ENCODE measurements around the gene PREB. TPM values are rescaled to one million over a fixed set of nuclear protein-coding genes. Genes with fewer than 3 reads are reported as not detected.
A peak's percentile ranks its signal among the peaks of the same experiment; 100 is the strongest.

Gene PREB
- total and polyA plus RNA-seq, 2 donors (not counting 3 experiments of a cell fraction or from before 2014, with no cell fraction given) = 47.2 to 73.3 TPM

DNA sequence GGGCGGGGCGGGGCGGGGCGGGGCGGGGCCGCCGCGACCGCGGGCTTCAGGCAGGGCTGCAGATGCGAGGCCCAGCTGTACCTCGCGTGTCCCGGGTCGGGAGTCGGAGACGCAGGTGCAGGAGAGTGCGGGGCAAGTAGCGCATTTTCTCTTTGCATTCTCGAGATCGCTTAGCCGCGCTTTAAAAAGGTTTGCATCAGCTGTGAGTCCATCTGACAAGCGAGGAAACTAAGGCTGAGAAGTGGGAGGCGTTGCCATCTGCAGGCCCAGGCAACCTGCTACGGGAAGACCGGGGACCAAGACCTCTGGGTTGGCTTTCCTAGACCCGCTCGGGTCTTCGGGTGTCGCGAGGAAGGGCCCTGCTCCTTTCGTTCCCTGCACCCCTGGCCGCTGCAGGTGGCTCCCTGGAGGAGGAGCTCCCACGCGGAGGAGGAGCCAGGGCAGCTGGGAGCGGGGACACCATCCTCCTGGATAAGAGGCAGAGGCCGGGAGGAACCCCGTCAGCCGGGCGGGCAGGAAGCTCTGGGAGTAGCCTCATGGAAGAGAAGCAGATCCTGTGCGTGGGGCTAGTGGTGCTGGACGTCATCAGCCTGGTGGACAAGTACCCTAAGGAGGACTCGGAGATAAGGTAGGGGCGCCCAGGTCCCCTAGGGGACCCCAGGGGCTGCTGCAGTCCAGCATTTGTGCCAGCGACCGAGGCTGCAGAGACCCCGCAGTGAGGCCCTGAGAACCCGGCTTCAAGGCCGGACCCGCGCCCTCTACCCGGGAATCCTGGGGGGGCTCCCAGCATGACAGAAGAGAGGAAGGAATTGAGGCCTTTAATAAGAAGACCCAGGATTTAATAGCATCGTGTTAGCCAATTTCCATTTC lies 47.5 kb downstream of the PREB start, which contains the start of gene KHK:
Gene KHK, plus strand, starts transcription at position 49 of the 870 bp plus-strand sequence. Its CDS starts 488 bp downstream, at position 537.
- no peak for TF ChIP-seq MYC (IDR thresholded peaks at IDR 0.05; ENCODE audit: low read depth, low read length)
- H3K9me3 ChIP-seq (replicated peaks; ENCODE audit: control insufficient read depth, insufficient read depth, low read length) = no peaks in the 10 kb centered on the region
- DNase-seq (ENCODE audit: low read depth, low spot score) (no peak), FAIRE-seq (peak; percentile 59)
- H3K4me1 ChIP-seq (ENCODE audit: control insufficient read depth, extremely low read depth, insufficient read depth, low read length) = peaks cover 5% of the 10 kb centered on the region
- ChIA-PET CTCF (interaction anchor here (0.7 to 6.0 kb wide), 16 partner anchors 9 to 241 kb away, joined by 3 to 39 read pairs (median 4); partner anchors contain the start of genes ABHD1, AGBL5, MPV17 and PREB), POLR2A (interaction anchor here (0.7 to 0.9 kb wide), 2 partner anchors 12 to 36 kb away, joined by 3 to 7 read pairs; partner anchors contain the start of gene AGBL5)
- H3K79me2 ChIP-seq (ENCODE audit: control insufficient read depth, insufficient read depth, low read length) = no peaks in the 10 kb centered on the region
- dilution Hi-C loops (cut with MboI; ENCODE audit: extremely low pct_ligation_motif_present, low sequenced_read_pairs) (no loop called here), intact Hi-C loops (cut with micrococcal nuclease) (loop anchor here (1.0 to 5.0 kb wide), 8 partner anchors 37 to 240 kb away; partner anchors contain the start of genes ATRAID, DPYSL5, PREB and SLC5A6)
- H3K36me3 ChIP-seq (ENCODE audit: control insufficient read depth in 2 of 2, extremely low read depth in 1 of 2, insufficient read depth in 2 of 2, low read length in 2 of 2) = no peaks in the 10 kb centered on the region
- peak within 1 kb of the TSS; percentile 98 for H2AFZ ChIP-seq (ENCODE audit: low read depth, low read length)
- peak within 1 kb of the TSS; percentile 69 for H3K9ac ChIP-seq (replicated peaks; ENCODE audit: extremely low read depth, insufficient read depth, low read length)
- peak within 1 kb of the TSS; percentile 55 to 73 (median 64) for H3K4me3 ChIP-seq (replicated peaks in 1 of 3; ENCODE audit: insufficient read depth in 1 of 3, low read depth in 1 of 3, low read length in 3 of 3)
- H3K27ac ChIP-seq (ENCODE audit: insufficient read depth, low read depth, low read length) = peak within 1 kb of the TSS; percentile 51
- H4K20me1 ChIP-seq (replicated peaks; ENCODE audit: control insufficient read depth, extremely low read depth, insufficient read depth, low read length) = no peaks in the 10 kb centered on the region
- H3K9me1 ChIP-seq (replicated peaks; ENCODE audit: control insufficient read depth, extremely low read depth, insufficient read depth, low read length) = no peaks in the 10 kb centered on the region
- peak within 1 kb of the TSS; percentile 95 for H3K4me2 ChIP-seq (ENCODE audit: insufficient read depth, low read length)
- H3K27me3 ChIP-seq (ENCODE audit: control insufficient read depth in 2 of 2, insufficient read depth in 2 of 2, low read length in 2 of 2) = no peaks in the 10 kb centered on the region
- no TSS peak for BruUV-seq (replicated peaks)

DNA sequence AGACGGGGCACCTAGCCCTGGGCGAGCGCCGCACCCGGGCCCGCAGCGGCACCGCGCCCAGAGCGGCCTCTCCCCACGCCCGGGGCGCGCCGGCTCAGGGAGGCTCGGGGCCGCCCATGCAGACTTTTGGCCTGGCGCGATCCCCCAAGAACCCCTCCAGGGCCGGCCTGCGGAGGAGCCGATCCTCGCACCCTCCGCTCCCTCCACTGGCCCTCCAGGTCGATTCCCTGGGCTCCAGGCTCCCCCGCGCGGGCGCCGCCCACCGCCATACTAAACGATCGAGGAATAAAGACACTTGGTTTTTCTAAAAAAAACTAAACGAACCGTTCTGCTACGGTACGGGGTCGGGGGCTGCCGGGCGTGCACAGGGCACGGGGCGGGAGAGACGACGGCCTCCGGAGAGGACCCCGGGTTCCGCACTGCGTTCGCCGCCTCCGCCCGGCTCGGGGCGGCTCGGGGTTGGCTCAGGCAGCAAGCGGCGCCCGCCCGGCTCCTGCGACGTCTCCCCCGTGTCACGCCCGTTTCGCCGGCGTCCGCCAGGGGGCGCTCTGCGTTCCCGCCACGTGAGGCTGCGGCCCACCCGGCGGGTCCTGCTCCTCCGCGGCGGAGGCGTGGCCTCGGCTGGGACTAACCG lies 48.2 kb downstream of the PREB start:
- Histone ChIP-seq H2AFZ (ENCODE audit: low read depth, low read length) (peak overlapping the region; percentile 88), H3K79me2 (ENCODE audit: control insufficient read depth, insufficient read depth, low read length) (no peaks in the 10 kb centered on the region), H3K27ac (ENCODE audit: insufficient read depth, low read depth, low read length) (peak overlapping the region; percentile 51), H3K4me2 (ENCODE audit: insufficient read depth, low read length) (peak overlapping the region; percentile 72), H3K9me1 (replicated peaks; ENCODE audit: control insufficient read depth, extremely low read depth, insufficient read depth, low read length) (no peaks in the 10 kb centered on the region), H4K20me1 (replicated peaks; ENCODE audit: control insufficient read depth, extremely low read depth, insufficient read depth, low read length) (no peaks in the 10 kb centered on the region), H3K27me3 (ENCODE audit: control insufficient read depth in 2 of 2, insufficient read depth in 2 of 2, low read length in 2 of 2) (no peaks in the 10 kb centered on the region), H3K36me3 (ENCODE audit: control insufficient read depth in 2 of 2, extremely low read depth in 1 of 2, insufficient read depth in 2 of 2, low read length in 2 of 2) (no peaks in the 10 kb centered on the region), H3K4me1 (ENCODE audit: control insufficient read depth, extremely low read depth, insufficient read depth, low read length) (peaks cover 12% of the 10 kb centered on the region), H3K9me3 (replicated peaks; ENCODE audit: control insufficient read depth, insufficient read depth, low read length) (no peaks in the 10 kb centered on the region), H3K4me3 (replicated peaks in 1 of 3; ENCODE audit: insufficient read depth in 1 of 3, low read depth in 1 of 3, low read length in 3 of 3) (peak overlapping the region; percentile 55 to 73 (median 64)), H3K9ac (replicated peaks; ENCODE audit: extremely low read depth, insufficient read depth, low read length) (peak overlapping the region; percentile 69)
- dilution Hi-C loops (cut with MboI; ENCODE audit: extremely low pct_ligation_motif_present, low sequenced_read_pairs) (no loop called here), intact Hi-C loops (cut with micrococcal nuclease) (loop anchor here (1.0 to 5.0 kb wide), 8 partner anchors 36 to 239 kb away; partner anchors contain the start of genes ATRAID, DPYSL5, PREB and SLC5A6)
- peak; percentile 94 for DNase-seq (ENCODE audit: low read depth, low spot score)
- no TSS peak for BruUV-seq (replicated peaks)
- ChIA-PET POLR2A (interaction anchor here (0.9 kb wide), 1 partner anchor 35 kb away, joined by 3 read pairs; the partner anchor contains the start of gene AGBL5), CTCF (interaction anchor here (0.6 to 6.0 kb wide), 17 partner anchors 11 to 240 kb away, joined by 3 to 55 read pairs (median 7); partner anchors contain the start of genes AGBL5, OST4, PREB and TRIM54)
- FAIRE-seq = peak; percentile 89
- TF ChIP-seq JUN (IDR thresholded peaks at IDR 0.05; ENCODE audit: borderline replicate concordance, insufficient read depth, insufficient read length, low read depth) (no peak), EZH2 (IDR thresholded peaks at IDR 0.05; ENCODE audit: borderline replicate concordance, low read depth, low read length, severe bottlenecking) (no peak), MYC (IDR thresholded peaks at IDR 0.05; ENCODE audit: low read depth, low read length) (peak; percentile 45), POLR2AphosphoS5 (IDR thresholded peaks at IDR 0.05; ENCODE audit: insufficient read depth, low read depth, low read length) (peak; percentile 90), POLR2A (IDR thresholded peaks at IDR 0.05; ENCODE audit: low read depth, low read length) (peak; percentile 62)
- TF ChIP-seq, protein P1, sequence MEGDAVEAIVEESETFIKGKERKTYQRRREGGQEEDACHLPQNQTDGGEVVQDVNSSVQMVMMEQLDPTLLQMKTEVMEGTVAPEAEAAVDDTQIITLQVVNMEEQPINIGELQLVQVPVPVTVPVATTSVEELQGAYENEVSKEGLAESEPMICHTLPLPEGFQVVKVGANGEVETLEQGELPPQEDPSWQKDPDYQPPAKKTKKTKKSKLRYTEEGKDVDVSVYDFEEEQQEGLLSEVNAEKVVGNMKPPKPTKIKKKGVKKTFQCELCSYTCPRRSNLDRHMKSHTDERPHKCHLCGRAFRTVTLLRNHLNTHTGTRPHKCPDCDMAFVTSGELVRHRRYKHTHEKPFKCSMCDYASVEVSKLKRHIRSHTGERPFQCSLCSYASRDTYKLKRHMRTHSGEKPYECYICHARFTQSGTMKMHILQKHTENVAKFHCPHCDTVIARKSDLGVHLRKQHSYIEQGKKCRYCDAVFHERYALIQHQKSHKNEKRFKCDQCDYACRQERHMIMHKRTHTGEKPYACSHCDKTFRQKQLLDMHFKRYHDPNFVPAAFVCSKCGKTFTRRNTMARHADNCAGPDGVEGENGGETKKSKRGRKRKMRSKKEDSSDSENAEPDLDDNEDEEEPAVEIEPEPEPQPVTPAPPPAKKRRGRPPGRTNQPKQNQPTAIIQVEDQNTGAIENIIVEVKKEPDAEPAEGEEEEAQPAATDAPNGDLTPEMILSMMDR (IDR thresholded peaks at IDR 0.05; ENCODE audit: extremely low read depth in 1 of 2, insufficient read depth in 1 of 2, low read depth in 1 of 2, low read length in 2 of 2) = peak; percentile 76 to 86
- TF ChIP-seq, protein P2, sequence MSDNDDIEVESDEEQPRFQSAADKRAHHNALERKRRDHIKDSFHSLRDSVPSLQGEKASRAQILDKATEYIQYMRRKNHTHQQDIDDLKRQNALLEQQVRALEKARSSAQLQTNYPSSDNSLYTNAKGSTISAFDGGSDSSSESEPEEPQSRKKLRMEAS (IDR thresholded peaks at IDR 0.05; ENCODE audit: insufficient read depth, insufficient read length) = peak; percentile 87
